Ovary (tissue), 9 donors: ENCODE data around the gene C6orf132. TPM values are rescaled to one million over a fixed set of nuclear protein-coding genes. Genes with fewer than 3 reads are reported as not detected.

ENCODE experiments used
- DNase-seq, 5 donors: peaks; one replicate each; pipeline ENCODE4 v3.0.0-alpha.2; 2019 to 2020
- H3K27ac ChIP-seq, 2 donors: fragments of 200-600 bp; one replicate each; pipeline versions ENCODE4 v1.5.1 to v1.8.0; 2019 to 2022
- H3K27me3 ChIP-seq: fragments of 200-600 bp; one replicate; pipeline ENCODE4 v1.8.0; 2022
- H3K36me3 ChIP-seq: fragments of 200-600 bp; sonication (generic); one replicate; pipeline ENCODE4 v1.5.1; 2019
- H3K4me1 ChIP-seq: one replicate; pipeline ENCODE4 v1.8.1; 2013; ENCODE audit warnings: mild to moderate bottlenecking, moderate library complexity; ENCODE audit not compliant: insufficient read depth
- H3K4me3 ChIP-seq: fragments of 200-600 bp; sonication (generic); one replicate; pipeline ENCODE4 v1.5.1; 2017
- H3K9me3 ChIP-seq, 2 donors: fragments of 200-600 bp in 1 of 2; sonication (generic) in 1 of 2; one replicate each; pipeline versions ENCODE4 v1.5.1 to v1.8.1; 2013 to 2019; ENCODE audit warnings: mild to moderate bottlenecking in 1 of 2, moderate library complexity in 1 of 2
- EP300 ChIP-seq: sonication (generic); formaldehyde crosslinking; IDR thresholded peaks from one replicate; pipeline ENCODE4 v1.6.1; 2017; ENCODE audit warnings: antibody characterized with exemption
- POLR2A ChIP-seq: fragments of 450-650 bp; IDR thresholded peaks from one replicate; pipeline ENCODE4 v1.6.1; 2017; ENCODE audit warnings: antibody characterized with exemption, mild to moderate bottlenecking, moderate library complexity
- WGBS, 3 donors: extraction: QIAGEN DNeasy Blood & Tissue Kit in 1 of 3; methylation state at CpG; one replicate each; pipeline versions ENCODE4 v1.1.5 to v1.1.7; 2013 to 2017; 5-methylcytosine and 5-hydroxymethylcytosine counted together
- intact Hi-C, 4 donors: fragments of 100-400 bp; cut with DNase I; formaldehyde crosslinking; loops; one replicate each; pipeline versions ENCODE4 v1.11.0 to v1.15.1; 2022 to 2023
- polyA plus RNA-seq, 2 donors: library from polyadenylated mRNA; stranded (reverse); fragments of 200-250 nt in 1 of 2; fragments of 350-450 nt in 1 of 2; fragmentation: Illumina TruSeq in 1 of 2; extraction: RNeasy Lipid Tissue Mini Kit (QIAGEN cat#74804) in 1 of 2; gene quantifications; one replicate each; pipeline ENCODE4 v1.2.3, GENCODE V29; 2013 to 2014
- total RNA-seq, 7 donors: library from RNA; depleted of rRNA in 2 of 7; stranded (reverse); fragments of >200 nt in 2 of 7; fragmentation: NEBNext Ultra II Directional in 3 of 7; extraction: Animal tissue kit (Norgen Biotek cat#: 25700) in 3 of 7; gene quantifications; one replicate each; pipeline versions ENCODE4 v1.1.0 to v1.2.4, GENCODE V29; 2016 to 2023
- TF ChIP-seq, protein P1 (sequence below), 3 donors: fragments of 450-650 bp in 2 of 3; fragments of 200-600 bp in 1 of 3; IDR thresholded peaks; one replicate each; pipeline versions ENCODE4 v1.5.1 to v1.8.0; 2016 to 2022; ENCODE audit warnings: antibody characterized with exemption in 3 of 3, mild to moderate bottlenecking in 1 of 3
- donor health status: DM: no; HTN: no; CAD: no; lungs with moderate emphysema.
- donor health status: DM: no; HTN: no; CAD: no.
- donor health status: Bipolar disorder and iron deficiency.
- donor health status: DM: yes; HTN: yes; CAD: no.
- donor health status: DM: no; HTN: no; CAD: no.
- donor health status: DM: yes; HTN: yes; CAD: no.

The C6orf132 gene
- total and polyA plus RNA-seq, 9 donors, result 0.05 to 14.1 (median 1.1) TPM

- Histone ChIP-seq H3K4me3 (no peak overlapping the region), H3K27me3 (no peaks in the 10 kb centered on the region), H3K36me3 (no peaks in the 10 kb centered on the region), H3K4me1 (no peaks in the 10 kb centered on the region), H3K27ac (no peak overlapping the region), H3K9me3 (no peaks in the 10 kb centered on the region)
- DNase-seq, result no peak
- TF ChIP-seq EP300, result no peak
- TF ChIP-seq, protein P1, sequence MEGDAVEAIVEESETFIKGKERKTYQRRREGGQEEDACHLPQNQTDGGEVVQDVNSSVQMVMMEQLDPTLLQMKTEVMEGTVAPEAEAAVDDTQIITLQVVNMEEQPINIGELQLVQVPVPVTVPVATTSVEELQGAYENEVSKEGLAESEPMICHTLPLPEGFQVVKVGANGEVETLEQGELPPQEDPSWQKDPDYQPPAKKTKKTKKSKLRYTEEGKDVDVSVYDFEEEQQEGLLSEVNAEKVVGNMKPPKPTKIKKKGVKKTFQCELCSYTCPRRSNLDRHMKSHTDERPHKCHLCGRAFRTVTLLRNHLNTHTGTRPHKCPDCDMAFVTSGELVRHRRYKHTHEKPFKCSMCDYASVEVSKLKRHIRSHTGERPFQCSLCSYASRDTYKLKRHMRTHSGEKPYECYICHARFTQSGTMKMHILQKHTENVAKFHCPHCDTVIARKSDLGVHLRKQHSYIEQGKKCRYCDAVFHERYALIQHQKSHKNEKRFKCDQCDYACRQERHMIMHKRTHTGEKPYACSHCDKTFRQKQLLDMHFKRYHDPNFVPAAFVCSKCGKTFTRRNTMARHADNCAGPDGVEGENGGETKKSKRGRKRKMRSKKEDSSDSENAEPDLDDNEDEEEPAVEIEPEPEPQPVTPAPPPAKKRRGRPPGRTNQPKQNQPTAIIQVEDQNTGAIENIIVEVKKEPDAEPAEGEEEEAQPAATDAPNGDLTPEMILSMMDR (IDR thresholded peaks at IDR 0.05), result no peak
- no peak for TF ChIP-seq POLR2A
- intact Hi-C loops, result no loop called here
- WGBS, 3 donors, result 17 to 19% (median 18%) methylated on average over 21 to 27 of the region's 27 CpGs
Observed at GRCh38 chr6:42177514-42178364, 35.3 kb upstream of the C6orf132 start.

DNA sequence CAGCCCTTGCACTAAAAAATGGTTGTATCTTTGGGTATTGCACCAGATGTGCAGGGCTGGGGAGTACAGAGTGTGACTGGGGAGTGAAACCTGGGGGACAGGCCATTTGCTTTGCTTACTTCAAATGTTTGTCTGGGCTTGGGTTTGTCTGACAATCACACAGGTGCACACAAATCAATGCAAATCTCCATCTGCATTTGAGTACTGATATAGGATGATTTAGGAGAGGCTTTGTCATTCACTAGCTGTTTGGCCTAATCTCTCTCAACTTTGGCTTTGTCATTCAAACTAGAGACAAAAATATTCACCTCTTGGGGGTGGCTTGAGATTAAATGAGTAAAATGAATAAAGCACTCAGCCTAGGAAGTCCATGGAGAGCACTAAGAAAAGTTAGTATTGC lies 34.6 kb upstream of the C6orf132 start:
- no peak overlapping the region for H3K27ac ChIP-seq
- H3K4me3 ChIP-seq, result no peak overlapping the region
- intact Hi-C loops, result no loop called here
- no peaks in the 10 kb centered on the region for H3K4me1 ChIP-seq
- H3K9me3 ChIP-seq, result no peaks in the 10 kb centered on the region
- no peaks in the 10 kb centered on the region for H3K27me3 ChIP-seq
- TF ChIP-seq POLR2A (no peak), EP300 (no peak)
- TF ChIP-seq, protein P1 (IDR thresholded peaks at IDR 0.05), result no peak
- DNase-seq, result no peak
- H3K36me3 ChIP-seq, result no peaks in the 10 kb centered on the region

- Histone ChIP-seq H3K27ac (no peak overlapping the region), H3K4me3 (no peak overlapping the region), H3K9me3 (no peaks in the 10 kb centered on the region), H3K4me1 (no peaks in the 10 kb centered on the region), H3K27me3 (no peaks in the 10 kb centered on the region), H3K36me3 (no peaks in the 10 kb centered on the region)
- TF ChIP-seq, protein P1 (IDR thresholded peaks at IDR 0.05), result no peak
- TF ChIP-seq POLR2A, result no peak
- intact Hi-C loops, result no loop called here
- WGBS, 3 donors, result 59 to 62% (median 59%) methylated on average over 5 of the region's 5 CpGs
- DNase-seq, result no peak
Observed at GRCh38 chr6:42175860-42176259, 33.4 kb upstream of the C6orf132 start.

GRCh38 chr6:42173101-42173500 lies 30.7 kb upstream of the C6orf132 start, which contains the start of gene GUCA1A:
TSS of gene GUCA1A (plus strand) at chr6:42173364. CDS start at chr6:42173614, 250 bp downstream.
- 83 to 88% (median 86%) methylated on average over 2 of the region's 2 CpGs for WGBS, 3 donors
- H3K36me3 ChIP-seq, result no peaks in the 10 kb centered on the region
- H3K27me3 ChIP-seq, result no peaks in the 10 kb centered on the region
- intact Hi-C loops, result no loop called here
- no peaks in the 10 kb centered on the region for H3K4me1 ChIP-seq
- H3K27ac ChIP-seq, result no peak within 1 kb of the TSS
- no peak within 1 kb of the TSS for H3K4me3 ChIP-seq
- TF ChIP-seq, protein P1 (IDR thresholded peaks at IDR 0.05), result no peak
- TF ChIP-seq EP300, result no peak
- TF ChIP-seq POLR2A, result no peak
- no peaks in the 10 kb centered on the region for H3K9me3 ChIP-seq
- DNase-seq, result no peak
